C4-2B (cell line): ENCODE results near the gene KPTN.

ENCODE experiments used
- ZFX ChIP-seq: fragments of 450-650 bp; IDR thresholded peaks from 2 replicates; pipeline ENCODE4 v1.6.1; 2017
- TF ChIP-seq, protein P1 (sequence below): fragments of 450-650 bp; conservative IDR thresholded peaks from 2 replicates; pipeline ENCODE4 v1.5.1; 2017; ENCODE audit warnings: mild to moderate bottlenecking

DNA sequence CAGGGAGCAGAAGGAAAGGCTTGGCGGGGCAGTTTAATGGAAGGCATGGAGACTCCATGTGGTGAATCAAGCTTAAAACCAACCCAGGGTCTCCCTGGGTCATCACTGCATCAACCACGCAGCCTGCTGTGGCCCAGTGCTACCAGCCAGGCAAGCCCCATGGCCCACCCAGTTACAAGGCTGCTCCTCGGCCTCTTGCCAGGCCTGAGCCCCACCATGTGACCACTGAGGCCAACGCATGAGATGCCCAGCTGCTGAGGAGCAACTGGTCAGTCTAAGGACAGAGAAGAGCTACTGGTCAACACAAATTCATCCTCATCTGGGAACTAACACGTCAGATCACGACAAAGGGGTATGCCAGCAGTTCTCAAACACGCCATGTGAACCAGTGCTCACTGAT is 15.4 kb upstream of the KPTN start:
- TF ChIP-seq, protein P1, sequence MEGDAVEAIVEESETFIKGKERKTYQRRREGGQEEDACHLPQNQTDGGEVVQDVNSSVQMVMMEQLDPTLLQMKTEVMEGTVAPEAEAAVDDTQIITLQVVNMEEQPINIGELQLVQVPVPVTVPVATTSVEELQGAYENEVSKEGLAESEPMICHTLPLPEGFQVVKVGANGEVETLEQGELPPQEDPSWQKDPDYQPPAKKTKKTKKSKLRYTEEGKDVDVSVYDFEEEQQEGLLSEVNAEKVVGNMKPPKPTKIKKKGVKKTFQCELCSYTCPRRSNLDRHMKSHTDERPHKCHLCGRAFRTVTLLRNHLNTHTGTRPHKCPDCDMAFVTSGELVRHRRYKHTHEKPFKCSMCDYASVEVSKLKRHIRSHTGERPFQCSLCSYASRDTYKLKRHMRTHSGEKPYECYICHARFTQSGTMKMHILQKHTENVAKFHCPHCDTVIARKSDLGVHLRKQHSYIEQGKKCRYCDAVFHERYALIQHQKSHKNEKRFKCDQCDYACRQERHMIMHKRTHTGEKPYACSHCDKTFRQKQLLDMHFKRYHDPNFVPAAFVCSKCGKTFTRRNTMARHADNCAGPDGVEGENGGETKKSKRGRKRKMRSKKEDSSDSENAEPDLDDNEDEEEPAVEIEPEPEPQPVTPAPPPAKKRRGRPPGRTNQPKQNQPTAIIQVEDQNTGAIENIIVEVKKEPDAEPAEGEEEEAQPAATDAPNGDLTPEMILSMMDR: no peak
- no peak for TF ChIP-seq ZFX
